Smooth muscle cell of bladder (primary cell): ENCODE data around the gene ITFG2. TPM values are rescaled to one million over a fixed set of nuclear protein-coding genes. Genes with fewer than 3 reads are reported as not detected.

Source experiments
- total RNA-seq: library from RNA; depleted of rRNA; stranded (reverse); fragments of >200 nt; gene quantifications from 2 replicates; pipeline ENCODE4 v1.2.3, GENCODE V29; 2014

Gene ITFG2
- total RNA-seq = 9.8 and 12.9 TPM in 2 replicates

GRCh38 chr12:2812290-2813213 is at the start of gene ITFG2:
Gene ITFG2 (plus strand): TSS chr12:2812668. CDS start chr12:2812761, 93 bp downstream.

GRCh38 chr12:2794736-2795289 is 17.7 kb upstream of the ITFG2 start, which contains the start of gene FKBP4:
Gene FKBP4 (plus strand): TSS chr12:2794970. CDS start chr12:2795140, 170 bp downstream.

GRCh38 chr12:2834581-2835491 is 22.4 kb downstream of the ITFG2 start, which contains the start of gene NRIP2:
Gene NRIP2 (minus strand): TSS chr12:2835035. CDS start chr12:2834983, 52 bp downstream.

GRCh38 chr12:2857021-2857431 is 44.6 kb downstream of the ITFG2 start, which contains the start of gene TEX52:
Gene TEX52 (minus strand): TSS chr12:2857039. CDS start chr12:2857026, 13 bp downstream.

Other genes with a start within 250 kb of the ITFG2 start
- 27.4 and 54.6 TPM in 2 replicates for gene FKBP4, start 17.7 kb upstream of the ITFG2 start, total RNA-seq
- not detected in 2 replicates for gene NRIP2, start 22.4 kb downstream of the ITFG2 start, total RNA-seq
- not detected in 2 replicates for gene TEX52, start 44.4 kb downstream of the ITFG2 start, total RNA-seq
- 1.7 and 1.8 TPM in 2 replicates for gene FOXM1, start 64.5 kb downstream of the ITFG2 start, total RNA-seq
- gene RHNO1, start 64.6 kb downstream of the ITFG2 start, total RNA-seq = 13.6 and 14.9 TPM in 2 replicates
- gene TULP3, start 78.2 kb downstream of the ITFG2 start, total RNA-seq = 22.3 and 22.8 TPM in 2 replicates
- 6.0 and 6.5 TPM in 2 replicates for gene TEAD4, start 146.7 kb downstream of the ITFG2 start, total RNA-seq